ENCODE results near the gene RSF1.

The RSF1 gene

GRCh38 chr11:77806993-77807392 is 13.5 kb downstream of the RSF1 start:
- DNase-seq = no peak

GRCh38 chr11:77806415-77806814 is 14.1 kb downstream of the RSF1 start:
- DNase-seq = no peak

GRCh38 chr11:77801477-77801876 is 19.0 kb downstream of the RSF1 start:
- no peak for DNase-seq

GRCh38 chr11:77800449-77800848 is 20.1 kb downstream of the RSF1 start:
- no peak for DNase-seq

- DNase-seq = no peak
These were observed 21.2 kb downstream of the RSF1 start for GRCh38 chr11:77799338-77799737.

- no peak for DNase-seq
These were observed 26.6 kb downstream of the RSF1 start for GRCh38 chr11:77793972-77794371.

GRCh38 chr11:77791301-77791700 is 29.2 kb downstream of the RSF1 start:
- no peak for DNase-seq

GRCh38 chr11:77789731-77790476 is 30.6 kb downstream of the RSF1 start:
- no peak for DNase-seq

- DNase-seq = no peak
These were observed 31.3 kb downstream of the RSF1 start for GRCh38 chr11:77789061-77789730.

GRCh38 chr11:77784572-77784971 is 36.0 kb downstream of the RSF1 start:
- no peak for DNase-seq

GRCh38 chr11:77783025-77783424 is 37.5 kb downstream of the RSF1 start:
- no peak for DNase-seq

- DNase-seq = no peak
These were observed 40.6 kb downstream of the RSF1 start for GRCh38 chr11:77779935-77780334.

GRCh38 chr11:77778549-77778948 is 42.0 kb downstream of the RSF1 start:
- DNase-seq = no peak

GRCh38 chr11:77778118-77778517 is 42.4 kb downstream of the RSF1 start:
- no peak for DNase-seq

GRCh38 chr11:77776455-77776854 is 44.1 kb downstream of the RSF1 start:
- DNase-seq = no peak

GRCh38 chr11:77775936-77776335 is 44.6 kb downstream of the RSF1 start:
- no peak for DNase-seq

- DNase-seq = no peak
These were observed 49.4 kb downstream of the RSF1 start for GRCh38 chr11:77771135-77771534.

- DNase-seq = no peak
These were observed 49.9 kb downstream of the RSF1 start for GRCh38 chr11:77770629-77771028.

- DNase-seq = no peak
These were observed 58.1 kb downstream of the RSF1 start for GRCh38 chr11:77762426-77762825.

GRCh38 chr11:77761491-77761890 is 59.0 kb downstream of the RSF1 start:
- DNase-seq = no peak

GRCh38 chr11:77758331-77758730 is 62.2 kb downstream of the RSF1 start:
- DNase-seq = no peak

GRCh38 chr11:77753230-77753629 is 67.3 kb downstream of the RSF1 start:
- no peak for DNase-seq

GRCh38 chr11:77752516-77752915 is 68.0 kb downstream of the RSF1 start:
- no peak for DNase-seq

GRCh38 chr11:77750394-77751156 is 69.9 kb downstream of the RSF1 start:
- no peak for DNase-seq

All from right hindlimb (tissue), 1 donor.